AG04449 (cell line): ENCODE results near the gene MYRIP.

Experiments used
- CTCF ChIA-PET: fragments of 350-600 bp; formaldehyde crosslinking; extraction: SDS; loops from one replicate; lab custom pipeline; 2021; ENCODE audit warnings: antibody characterized with exemption; lab: Yijun Ruan, JAX
- POLR2A ChIA-PET: fragments of 400-600, 350-600 bp; formaldehyde crosslinking; extraction: SDS; loops from one replicate; lab custom pipeline; 2020; ENCODE audit warnings: antibody characterized with exemption, inconsistent platforms; lab: Yijun Ruan, JAX
- DNase-seq: peaks from one replicate; pipeline ENCODE4 v3.0.0-alpha.2; 2010; ENCODE audit warnings: low read depth, low spot score
- H3K4me3 ChIP-seq: 2 replicates; pipeline ENCODE4 v1.5.1; 2011; ENCODE audit warnings: low read depth, mild to moderate bottlenecking, control low read depth, low read length
- CTCF ChIP-seq: IDR thresholded peaks from one replicate; pipeline ENCODE4 v1.5.1; 2011; ENCODE audit warnings: mild to moderate bottlenecking, moderate library complexity, low read length, control low read depth, inconsistent platforms; ENCODE audit not compliant: insufficient read depth; ENCODE audit errors: missing control alignments

The MYRIP gene

GRCh38 chr3:39779511-39780230 is 29.7 kb upstream of the MYRIP start:
- CTCF ChIA-PET, result no interaction called here
- no peak for DNase-seq
- POLR2A ChIA-PET, result no interaction called here
- H3K4me3 ChIP-seq, result no peak overlapping the region
- TF ChIP-seq CTCF, result no peak

GRCh38 chr3:39780352-39780751 is 29.1 kb upstream of the MYRIP start:
- TF ChIP-seq CTCF, result no peak
- CTCF ChIA-PET, result no interaction called here
- H3K4me3 ChIP-seq, result no peak overlapping the region
- POLR2A ChIA-PET, result no interaction called here
- DNase-seq, result no peak

GRCh38 chr3:39781025-39781424 is 28.4 kb upstream of the MYRIP start:
- POLR2A ChIA-PET, result no interaction called here
- CTCF ChIA-PET, result no interaction called here

GRCh38 chr3:39781632-39782031 is 27.8 kb upstream of the MYRIP start:
- DNase-seq, result no peak
- no peak overlapping the region for H3K4me3 ChIP-seq
- TF ChIP-seq CTCF, result no peak
- ChIA-PET POLR2A (no interaction called here), CTCF (no interaction called here)

More at GRCh38 chr3:39781025-39781424, 28.4 kb upstream of the MYRIP start:
- no peak overlapping the region for H3K4me3 ChIP-seq
- DNase-seq, result no peak
- TF ChIP-seq CTCF, result no peak

GRCh38 chr3:39783680-39784079 is 25.7 kb upstream of the MYRIP start:
- no peak for TF ChIP-seq CTCF
- CTCF ChIA-PET, result interaction anchor here (0.6 kb wide), 1 partner anchor 408 kb away, joined by 3 read pairs; no protein-coding TSS in a partner anchor

GRCh38 chr3:39784922-39785321 is 24.5 kb upstream of the MYRIP start:
- ChIA-PET CTCF (no interaction called here), POLR2A (no interaction called here)
- no peak for DNase-seq
- no peak for TF ChIP-seq CTCF
- no peak overlapping the region for H3K4me3 ChIP-seq

More at GRCh38 chr3:39783680-39784079, 25.7 kb upstream of the MYRIP start:
- H3K4me3 ChIP-seq, result no peak overlapping the region
- DNase-seq, result no peak
- POLR2A ChIA-PET, result no interaction called here
